Prostate gland (tissue), 2 donors: ENCODE measurements around the gene CAD. TPM values are rescaled to one million over a fixed set of nuclear protein-coding genes. Genes with fewer than 3 reads are reported as not detected.
A peak's percentile ranks its signal among the peaks of the same experiment; 100 is the strongest.

Experiments
- DNase-seq: peaks from one replicate; pipeline ENCODE4 v3.0.0-alpha.2; 2019; ENCODE audit warnings: low spot score
- H3K27ac ChIP-seq, 2 donors: fragments of 200-600 bp; sonication (generic); 2 replicates each; pipeline ENCODE4 v1.5.1; 2017 to 2019
- H3K27me3 ChIP-seq: fragments of 200-600 bp; sonication (generic); replicated peaks from 2 replicates; pipeline ENCODE4 v1.5.1; 2019; ENCODE audit not compliant: insufficient read depth
- H3K36me3 ChIP-seq, 2 donors: fragments of 200-600 bp; sonication (generic); 1 replicate in 1 of 2; 2 replicates in 1 of 2; pipeline versions ENCODE4 v1.5.1 to v1.8.1; 2017 to 2019
- H3K4me1 ChIP-seq: fragments of 200-600 bp; sonication (generic); replicated peaks from 2 replicates; pipeline ENCODE4 v1.5.1; 2019
- H3K4me3 ChIP-seq, 2 donors: fragments of 200-600 bp; sonication (generic); 2 replicates each; pipeline ENCODE4 v1.5.1; 2017 to 2019
- H3K9me3 ChIP-seq: fragments of 200-600 bp; sonication (generic); 2 replicates; pipeline ENCODE4 v1.5.1; 2017
- CTCF ChIP-seq, 4 experiments: fragments of 200-600 bp in 2 of 4; fragments of 450-650 bp in 2 of 4; sonication (generic) in 2 of 4; IDR thresholded peaks; 1 replicate in 3 of 4; 2 replicates in 1 of 4; pipeline ENCODE4 v1.5.1; 2016 to 2019; ENCODE audit warnings: antibody characterized with exemption in 4 of 4, mild to moderate bottlenecking in 2 of 4, moderate library complexity in 2 of 4
- POLR2A ChIP-seq: fragments of 450-650 bp; IDR thresholded peaks from one replicate; pipeline ENCODE4 v1.6.1; 2016; ENCODE audit warnings: antibody characterized with exemption, mild to moderate bottlenecking
- POLR2AphosphoS5 ChIP-seq: sonication (generic); formaldehyde crosslinking; IDR thresholded peaks from one replicate; pipeline ENCODE4 v1.6.1; 2017; ENCODE audit warnings: antibody characterized with exemption
- WGBS: methylation state at CpG from one replicate; pipeline ENCODE4 v1.1.5; 2018; 5-methylcytosine and 5-hydroxymethylcytosine counted together
- intact Hi-C: fragments of 100-400 bp; cut with DNase I; formaldehyde crosslinking; loops from one replicate; pipeline ENCODE4 v1.14.2; 2022
- total RNA-seq, 2 donors: library from RNA; depleted of rRNA; stranded (reverse); fragments of >200 nt; gene quantifications; one replicate each; pipeline ENCODE4 v1.1.0, GENCODE V29; 2016

The CAD gene
- total RNA-seq, 2 donors from 2014 or later: 16.0 to 63.6 TPM

GRCh38 chr2:27182346-27182745 is 34.8 kb upstream of the CAD start:
- intact Hi-C loops: no loop called here
- WGBS: 61% methylated on average over 4 of the region's 4 CpGs
- TF ChIP-seq CTCF (IDR thresholded peaks at IDR 0.05): no peak
- no peak for TF ChIP-seq POLR2A
- TF ChIP-seq POLR2AphosphoS5: no peak
- Histone ChIP-seq H3K4me3 (no peak overlapping the region), H3K36me3 (no peaks in the 10 kb centered on the region), H3K9me3 (no peaks in the 10 kb centered on the region), H3K27me3 (no peaks in the 10 kb centered on the region), H3K4me1 (no peaks in the 10 kb centered on the region), H3K27ac (no peak overlapping the region)
- no peak for DNase-seq

- intact Hi-C loops: no loop called here
- Histone ChIP-seq H3K27me3 (no peaks in the 10 kb centered on the region), H3K9me3 (no peaks in the 10 kb centered on the region), H3K27ac (peak overlapping the region in 1 of 2 donors; percentile 56), H3K36me3 (no peaks in the 10 kb centered on the region), H3K4me3 (no peak overlapping the region), H3K4me1 (no peaks in the 10 kb centered on the region)
- DNase-seq: no peak
- no peak for TF ChIP-seq POLR2AphosphoS5
- TF ChIP-seq POLR2A: no peak
- TF ChIP-seq CTCF (IDR thresholded peaks at IDR 0.05): no peak
- WGBS: 60% methylated on average over 4 of the region's 4 CpGs
Measured at GRCh38 chr2:27184115-27184514, 33.1 kb upstream of the CAD start.

DNA sequence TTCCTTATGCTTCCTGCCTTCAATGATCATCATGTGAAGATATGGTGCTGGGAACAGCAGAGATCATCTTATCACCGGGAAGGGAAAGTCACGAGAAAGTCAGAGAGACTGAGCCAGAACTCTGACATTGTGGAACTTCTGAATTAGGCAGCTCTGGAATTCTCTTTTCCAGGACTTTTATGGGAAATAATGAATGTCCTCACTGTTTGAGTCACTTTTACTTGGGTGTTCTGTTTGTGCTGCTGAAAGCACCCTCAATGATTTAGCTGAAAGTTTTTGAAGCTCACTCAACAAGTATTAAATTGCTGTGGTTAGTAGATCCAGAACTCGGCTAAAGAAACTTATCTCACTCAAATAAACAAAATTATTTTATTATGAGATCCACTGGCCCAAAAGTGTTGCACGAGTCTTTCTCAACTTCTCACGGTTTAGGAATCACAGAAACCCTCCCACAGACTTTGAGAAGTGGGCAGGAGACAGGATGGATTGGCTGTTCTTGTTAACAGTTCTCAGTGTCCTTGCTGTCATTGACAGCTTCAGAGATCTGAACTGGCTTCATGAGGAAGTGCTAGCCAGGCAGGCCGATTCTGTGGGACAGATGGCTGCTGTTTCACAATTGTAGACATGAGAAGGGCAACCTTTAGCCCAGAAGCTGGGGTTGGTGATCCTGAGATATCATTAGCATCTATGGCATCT is 31.7 kb upstream of the CAD start:
- WGBS: 15% methylated on average over 6 of the region's 6 CpGs
- DNase-seq: no peak

GRCh38 chr2:27186613-27187345 is 30.4 kb upstream of the CAD start:
- no peaks in the 10 kb centered on the region for H3K4me1 ChIP-seq
- no peak overlapping the region for H3K4me3 ChIP-seq
- intact Hi-C loops: no loop called here
- no peaks in the 10 kb centered on the region for H3K36me3 ChIP-seq
- no peak for TF ChIP-seq CTCF (IDR thresholded peaks at IDR 0.05)
- no peak for TF ChIP-seq POLR2A
- no peak for TF ChIP-seq POLR2AphosphoS5
- DNase-seq: no peak
- H3K27ac ChIP-seq: peak overlapping the region in 1 of 2 donors; percentile 55
- no peaks in the 10 kb centered on the region for H3K9me3 ChIP-seq
- 74% methylated on average over 6 of the region's 6 CpGs for WGBS
- no peaks in the 10 kb centered on the region for H3K27me3 ChIP-seq

More for the DNA sequence above, 31.7 kb upstream of the CAD start:
- Histone ChIP-seq H3K36me3 (no peaks in the 10 kb centered on the region), H3K9me3 (no peaks in the 10 kb centered on the region), H3K4me1 (no peaks in the 10 kb centered on the region), H3K27ac (peak overlapping the region; percentile 49 to 56), H3K4me3 (no peak overlapping the region), H3K27me3 (no peaks in the 10 kb centered on the region)
- intact Hi-C loops: no loop called here
- TF ChIP-seq POLR2AphosphoS5 (peak; percentile 2), CTCF (IDR thresholded peaks at IDR 0.05) (no peak)

- Histone ChIP-seq H3K36me3 (no peaks in the 10 kb centered on the region), H3K27ac (no peak overlapping the region), H3K4me1 (no peaks in the 10 kb centered on the region), H3K4me3 (no peak overlapping the region), H3K27me3 (no peaks in the 10 kb centered on the region), H3K9me3 (no peaks in the 10 kb centered on the region)
- intact Hi-C loops: no loop called here
- 90% methylated on average over 8 of the region's 8 CpGs for WGBS
- DNase-seq: no peak
- TF ChIP-seq POLR2AphosphoS5 (no peak), POLR2A (no peak), CTCF (IDR thresholded peaks at IDR 0.05) (no peak)
Measured at GRCh38 chr2:27189989-27190388, 27.2 kb upstream of the CAD start.
